NK-92 treated with Interleukin-12 subunit alpha and Interleukin-12 subunit beta, amount 100 ng/mL, for 24 hours (cell line): Measurements from ENCODE around the gene NCSTN.
A peak's percentile ranks its signal among the peaks of the same experiment; 100 is the strongest.
"Not testable (repeated sequence)": the region's sequence is repeated elsewhere in the genome, so short reads cannot be mapped to it uniquely, and the experiment has no call there.

Experiments
- DNase-seq: peaks from one replicate; lab custom pipeline; 2025; lab: John Stamatoyannopoulos, UW

The NCSTN gene

DNA sequence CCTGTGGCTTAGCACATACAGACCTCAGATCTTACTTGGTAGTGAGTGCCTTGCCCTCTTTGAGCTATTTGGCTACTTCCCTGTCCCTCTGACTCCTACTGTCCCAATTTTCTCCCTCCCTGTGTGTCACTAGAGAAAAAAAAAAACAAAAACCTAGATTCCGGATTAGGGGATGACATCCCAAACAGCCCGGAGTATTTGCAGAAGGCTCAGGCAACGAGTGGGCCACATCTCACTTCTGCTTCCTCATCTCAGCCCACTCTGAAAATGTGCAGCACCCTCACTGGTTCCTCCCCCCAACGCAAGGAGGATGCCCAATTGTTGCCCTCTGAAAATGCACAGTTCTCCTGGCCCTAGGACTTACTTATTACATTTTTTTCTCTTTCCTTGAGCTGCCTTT lies 28.6 kb downstream of the NCSTN start:
- no peak for DNase-seq

DNA sequence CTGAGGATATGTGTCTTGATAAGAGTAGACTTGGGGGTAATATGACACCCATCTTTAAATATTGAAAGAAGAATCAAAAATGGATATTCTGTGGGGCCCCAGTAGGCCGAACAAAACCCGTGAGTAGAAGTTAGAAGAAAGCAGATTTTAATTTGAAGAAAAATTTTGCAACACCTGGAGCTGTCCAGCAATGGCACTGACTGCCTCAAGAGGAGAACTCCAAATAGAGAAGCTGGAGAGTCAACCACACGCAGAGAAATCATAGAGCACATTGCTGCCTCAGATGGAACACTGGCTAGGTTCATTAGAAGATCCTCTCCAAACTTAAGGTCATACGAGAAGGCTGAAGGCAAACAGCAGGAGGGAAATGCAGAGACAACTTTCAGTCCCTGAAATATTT lies 30.5 kb downstream of the NCSTN start:
- DNase-seq, result no peak

DNA sequence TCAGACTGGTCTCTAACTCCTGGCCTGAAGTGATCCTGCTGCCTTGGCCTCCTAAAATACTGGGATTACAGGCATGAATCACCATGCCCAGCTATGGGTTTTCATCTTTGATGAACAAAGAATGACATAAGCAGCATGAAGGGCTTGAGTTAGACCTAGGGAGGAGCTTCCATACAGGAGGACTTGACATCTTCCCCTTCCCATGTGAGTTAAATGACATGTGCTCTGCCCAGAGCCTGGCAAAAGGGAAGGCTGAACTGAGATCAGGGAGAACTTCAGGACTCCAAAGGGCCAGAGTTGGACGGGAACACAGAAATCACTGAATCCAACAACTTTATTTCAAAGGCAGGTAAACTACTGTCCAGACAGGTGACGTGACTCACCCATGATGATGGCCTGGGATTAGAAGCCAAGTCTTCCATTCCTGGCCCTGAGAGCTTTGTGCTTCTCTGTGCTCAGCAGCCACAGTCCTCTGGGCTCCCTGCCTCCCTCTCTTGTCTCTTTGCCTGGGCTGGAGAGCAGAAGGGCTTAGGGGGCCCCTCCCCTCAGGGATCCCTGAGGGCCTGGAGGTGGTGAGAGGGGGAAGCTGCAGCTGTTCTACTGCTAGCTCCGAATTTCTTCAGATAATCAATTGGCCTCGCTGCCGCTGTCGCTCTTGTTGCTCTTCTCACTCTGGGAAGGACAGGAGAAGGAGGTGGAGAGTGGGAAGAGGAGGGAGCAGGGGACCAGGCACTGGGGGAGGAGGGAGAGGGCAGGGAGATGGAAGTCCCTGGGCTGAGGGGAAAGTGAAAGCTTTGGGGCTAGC lies 31.3 kb downstream of the NCSTN start:
- no peak for DNase-seq

GRCh38 chr1:160375788-160376524 lies 32.8 kb downstream of the NCSTN start:
- peak; percentile 9 for DNase-seq

DNA sequence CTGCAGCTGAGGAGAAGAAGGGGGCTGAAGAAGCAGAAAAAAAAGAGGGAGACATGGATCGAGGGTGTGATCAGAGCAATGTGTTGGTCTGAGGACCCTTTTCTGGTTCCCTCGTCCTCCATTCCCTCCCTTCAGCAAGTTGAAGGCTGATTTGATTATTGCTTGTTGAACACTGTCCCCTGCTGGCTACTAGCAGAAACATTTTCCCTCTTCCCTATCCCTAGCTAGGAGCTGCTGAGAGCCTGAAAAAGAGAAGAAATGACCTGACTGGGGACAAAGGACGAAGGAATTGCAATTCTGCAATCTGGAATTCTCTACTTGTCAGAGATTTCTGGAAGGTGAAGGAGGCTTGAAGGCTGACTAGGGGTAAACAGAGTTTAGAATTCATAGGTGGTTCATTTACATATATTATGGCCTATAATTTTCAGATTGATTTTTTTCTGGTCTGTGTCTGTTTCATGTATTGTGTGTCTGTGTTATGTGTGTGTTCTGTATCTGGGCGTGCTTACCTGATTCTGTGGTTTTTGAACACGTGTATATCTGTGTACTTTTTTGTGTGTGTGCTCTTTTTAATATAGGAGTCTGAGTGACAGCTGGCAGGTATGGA lies 33.4 kb downstream of the NCSTN start:
- no peak for DNase-seq

- DNase-seq, result no peak
These were observed 34.5 kb downstream of the NCSTN start for GRCh38 chr1:160377585-160378206.

GRCh38 chr1:160384812-160385211 lies 41.6 kb downstream of the NCSTN start:
- DNase-seq, result not testable (repeated sequence)

DNA sequence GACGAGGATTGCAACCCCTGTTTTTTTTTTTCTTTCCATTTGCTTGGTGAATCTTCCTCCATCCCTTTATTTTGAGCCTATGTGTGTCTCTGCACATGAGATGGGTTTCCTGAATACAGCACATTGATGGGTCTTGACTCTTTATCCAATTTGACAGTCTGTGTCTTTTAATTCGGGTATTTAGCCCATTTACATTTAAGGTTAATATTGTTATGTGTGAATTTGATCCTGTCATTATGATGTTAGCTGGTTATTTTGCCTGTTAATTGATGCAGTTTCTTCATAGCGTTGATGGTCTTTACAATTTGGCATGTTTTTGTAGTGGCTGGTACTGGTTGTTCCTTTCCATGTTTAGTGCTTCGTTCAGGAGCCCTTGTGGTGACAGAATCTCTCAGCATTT lies 45.2 kb downstream of the NCSTN start:
- DNase-seq, result not testable (repeated sequence)

DNA sequence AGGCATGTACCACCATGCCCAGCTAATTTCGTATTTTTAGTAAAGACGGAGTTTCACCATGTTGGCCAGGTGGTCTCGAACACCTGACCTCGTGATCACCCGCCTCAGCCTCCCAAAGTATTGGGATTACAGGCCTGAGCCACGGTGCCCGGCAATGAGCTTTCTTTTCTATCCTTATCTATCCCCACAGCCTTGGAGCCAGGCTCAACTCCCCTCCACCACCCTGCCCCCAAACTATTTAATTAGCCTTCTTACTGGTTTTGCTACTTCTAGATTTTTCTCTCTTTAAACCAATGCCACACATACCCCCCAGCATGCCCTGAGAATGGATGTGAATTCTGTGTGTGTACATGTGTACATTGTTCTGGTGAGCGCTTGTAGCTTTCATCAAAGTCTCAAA lies 51.5 kb downstream of the NCSTN start:
- no peak for DNase-seq

GRCh38 chr1:160397651-160398050 lies 54.5 kb downstream of the NCSTN start:
- no peak for DNase-seq

DNA sequence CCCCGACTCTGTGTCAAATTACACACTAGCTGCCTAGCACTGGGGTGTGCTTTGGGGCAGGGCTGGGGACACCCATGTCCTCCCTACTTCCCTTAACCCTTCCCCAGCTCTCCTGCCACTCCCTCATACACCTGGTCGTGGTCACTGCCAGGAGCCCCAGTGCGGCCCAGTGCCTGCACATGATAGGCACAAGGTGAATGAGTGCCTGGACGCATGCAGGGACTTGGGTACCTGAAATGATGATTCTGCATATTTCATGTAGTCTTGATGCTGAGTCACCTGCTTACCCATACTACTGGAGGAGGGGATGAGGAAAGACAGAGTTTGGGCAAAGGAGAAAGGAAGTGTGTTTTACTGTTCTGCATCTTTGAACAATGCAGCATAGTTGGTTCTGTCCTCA lies 55.6 kb downstream of the NCSTN start:
- DNase-seq, result no peak

GRCh38 chr1:160399544-160400222 lies 56.5 kb downstream of the NCSTN start:
- DNase-seq, result no peak

GRCh38 chr1:160400223-160400645 lies 57.1 kb downstream of the NCSTN start, which contains the start of gene VANGL2:
Gene VANGL2 (plus strand): TSS chr1:160400564. CDS start chr1:160415838, 15,274 bp downstream.
- DNase-seq, result no peak

GRCh38 chr1:160400646-160401486 lies 57.7 kb downstream of the NCSTN start:
- DNase-seq, result no peak

DNA sequence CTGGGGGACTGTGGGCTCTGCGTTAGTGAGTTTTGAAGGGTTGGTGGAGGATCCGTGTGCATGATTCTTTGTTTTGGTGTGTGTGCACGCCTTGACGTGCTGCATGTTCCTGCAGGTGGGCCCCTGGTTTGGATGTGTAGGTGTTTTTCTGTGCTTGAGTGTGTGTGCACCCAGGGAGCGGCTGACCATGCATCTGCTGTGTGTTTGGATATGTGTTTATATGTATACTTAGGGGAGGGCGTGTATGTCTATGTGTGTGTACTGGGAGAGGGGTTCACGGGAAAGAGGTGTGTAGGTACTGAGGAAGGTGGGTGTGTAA lies 58.3 kb downstream of the NCSTN start:
- no peak for DNase-seq

GRCh38 chr1:160402001-160402795 lies 59.0 kb downstream of the NCSTN start:
- no peak for DNase-seq

- DNase-seq, result no peak
These were observed 60.1 kb downstream of the NCSTN start for GRCh38 chr1:160403244-160403643.

GRCh38 chr1:160404094-160404493 lies 60.9 kb downstream of the NCSTN start:
- DNase-seq, result no peak

DNA sequence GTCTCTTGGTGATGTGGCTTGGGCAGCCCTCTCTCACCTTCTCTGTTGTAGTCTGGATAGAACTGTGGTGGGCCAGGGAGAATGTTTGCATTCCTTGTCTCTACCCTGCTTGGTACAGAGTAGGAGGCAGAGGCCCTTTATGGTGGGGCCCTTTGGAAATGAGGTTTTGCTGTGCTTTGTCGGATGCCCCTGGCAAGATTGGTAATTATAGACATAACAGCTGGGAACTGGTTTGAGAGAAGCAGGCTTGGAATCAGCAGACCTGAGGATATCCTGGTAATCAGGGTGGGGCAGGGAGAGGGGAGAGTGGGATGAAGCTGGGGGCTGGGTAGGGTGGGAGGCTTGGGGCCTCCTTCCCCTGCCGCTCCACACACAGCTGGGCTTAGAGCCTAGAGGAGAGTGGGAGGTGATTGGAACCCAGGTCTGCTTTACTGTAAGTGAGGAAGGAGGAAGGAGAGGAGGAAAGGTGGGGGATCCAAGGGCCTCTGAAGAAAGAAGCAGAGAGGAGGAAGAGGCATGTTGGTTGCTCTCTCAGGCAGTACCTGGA lies 62.2 kb downstream of the NCSTN start:
- no peak for DNase-seq
